Stimulated activated CD8-positive, alpha-beta memory T cell treated with anti-CD3 and anti-CD28 coated beads, Interleukin-7, amount 100 ng/mL, for 1 hour (primary cell): ENCODE data around the gene ANO4.
"Not testable (repeated sequence)": the region's sequence is repeated elsewhere in the genome, so short reads cannot be mapped to it uniquely, and the experiment has no call there.

Source experiments
- DNase-seq, 2 donors: peaks; one replicate each; pipeline ENCODE4 v3.0.0-alpha.2; 2020; ENCODE audit warnings: low read depth in 2 of 2

The ANO4 gene

GRCh38 chr12:100875156-100875555 is 80.6 kb downstream of the ANO4 start:
- DNase-seq = no peak

DNA sequence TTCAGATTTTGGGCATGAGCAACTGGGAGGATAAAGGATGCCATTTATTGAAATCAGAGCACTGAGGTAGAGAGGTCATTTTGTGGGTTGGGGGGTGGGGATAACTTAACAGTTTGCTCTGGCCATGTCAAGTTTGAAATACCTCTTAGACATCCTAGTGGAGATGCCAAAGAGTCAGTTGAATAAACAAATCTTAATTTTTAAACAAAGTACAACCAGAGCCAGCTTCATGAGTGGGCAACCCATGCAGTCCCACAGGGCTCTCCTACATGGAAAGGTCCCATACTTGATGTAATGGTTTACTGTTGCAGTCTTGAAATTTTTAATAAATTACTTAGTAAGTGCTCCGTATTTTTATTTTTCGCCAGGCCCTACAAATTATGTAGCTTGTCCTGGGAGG is 81.2 kb downstream of the ANO4 start:
- DNase-seq = no peak

GRCh38 chr12:100877776-100878175 is 83.2 kb downstream of the ANO4 start:
- no peak for DNase-seq

GRCh38 chr12:100895192-100895591 is 100.6 kb downstream of the ANO4 start:
- DNase-seq = no peak

GRCh38 chr12:100896192-100896591 is 101.6 kb downstream of the ANO4 start:
- DNase-seq = no peak

DNA sequence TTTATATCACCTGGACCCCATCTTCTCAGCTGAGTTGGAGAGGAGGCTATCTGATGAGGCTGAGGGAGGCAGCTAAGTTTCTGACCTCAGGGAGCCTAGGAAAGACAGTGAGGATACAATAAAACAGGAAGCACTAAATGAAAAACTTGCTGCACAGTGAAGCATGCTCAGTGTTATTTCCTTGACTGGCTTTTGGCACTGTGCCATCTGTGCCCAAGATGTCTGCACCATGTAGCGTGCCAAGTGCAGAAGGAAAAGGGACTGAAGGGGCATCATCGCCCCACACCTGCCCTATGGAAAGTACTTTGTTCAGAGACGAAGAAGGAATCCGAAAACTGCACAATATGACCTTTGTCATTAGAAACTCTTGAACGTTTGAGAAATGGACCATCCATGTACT is 102.7 kb downstream of the ANO4 start:
- DNase-seq = no peak

GRCh38 chr12:100899301-100899700 is 104.7 kb downstream of the ANO4 start:
- no peak for DNase-seq

DNA sequence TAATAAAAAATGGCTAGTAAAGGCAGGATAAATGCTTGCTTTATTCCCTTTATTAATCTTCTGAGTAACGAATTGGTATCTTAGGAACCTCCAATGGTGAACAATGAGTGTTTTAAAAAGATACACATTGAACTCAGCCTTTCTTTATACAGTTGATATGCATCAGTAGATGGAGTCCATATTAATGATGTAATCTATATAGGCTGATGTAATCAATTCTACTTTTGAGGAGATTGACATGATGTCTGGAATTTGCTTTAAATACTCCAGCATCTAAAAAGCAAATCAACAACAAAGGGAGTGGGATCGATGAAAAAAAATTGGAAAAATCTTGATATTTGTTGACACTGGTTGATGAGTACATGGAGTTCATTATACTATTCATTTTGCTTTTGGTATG is 106.2 kb downstream of the ANO4 start:
- DNase-seq = no peak

GRCh38 chr12:100901266-100901665 is 106.7 kb downstream of the ANO4 start:
- no peak for DNase-seq

- DNase-seq = no peak
Observed at GRCh38 chr12:100904270-100904669, 109.7 kb downstream of the ANO4 start.

DNA sequence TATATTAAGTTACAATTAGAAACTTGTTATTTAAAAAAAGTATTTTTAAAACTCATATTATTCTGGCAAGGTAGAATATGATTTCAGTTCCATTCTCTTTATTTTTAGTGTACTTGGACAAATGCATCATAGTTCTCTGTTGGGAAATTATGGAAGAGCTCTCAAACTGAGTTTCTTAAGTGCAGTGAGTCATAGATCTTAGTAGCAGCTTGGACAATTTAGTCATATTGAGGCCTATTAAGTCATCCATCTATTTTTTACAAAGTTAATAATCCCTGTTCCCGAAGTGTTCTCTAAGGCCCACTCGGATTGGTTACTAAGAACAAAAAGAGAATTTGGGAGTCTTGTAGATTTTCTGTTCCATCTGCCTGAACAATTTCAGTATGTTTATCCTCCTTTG is 113.9 kb downstream of the ANO4 start:
- no peak for DNase-seq

- DNase-seq = no peak
Observed at GRCh38 chr12:100913872-100914592, 119.5 kb downstream of the ANO4 start.

DNA sequence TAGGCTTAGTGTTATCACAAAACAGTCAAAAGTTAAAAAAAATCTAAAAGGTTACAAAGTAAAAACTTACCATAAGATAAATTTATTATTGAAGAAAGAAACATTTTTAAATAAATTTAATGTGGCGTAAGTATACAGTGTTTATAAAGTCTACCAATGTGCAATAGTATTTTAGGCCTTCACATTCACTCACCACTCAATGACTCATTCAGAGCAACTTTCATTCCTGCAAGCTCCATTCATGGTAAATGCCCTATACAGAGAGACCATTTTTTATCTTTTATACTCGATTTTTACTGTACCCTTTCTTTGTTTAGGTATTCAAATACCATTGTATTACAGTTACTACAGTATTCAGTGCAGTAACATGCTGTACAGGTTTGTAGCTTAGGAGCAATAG is 124.5 kb downstream of the ANO4 start:
- no peak for DNase-seq

- DNase-seq = no peak
Observed at GRCh38 chr12:100920493-100920892, 125.9 kb downstream of the ANO4 start.

- no peak for DNase-seq
Observed at GRCh38 chr12:100926669-100927248, 132.2 kb downstream of the ANO4 start.

GRCh38 chr12:100927826-100928225 is 133.2 kb downstream of the ANO4 start:
- DNase-seq = no peak

DNA sequence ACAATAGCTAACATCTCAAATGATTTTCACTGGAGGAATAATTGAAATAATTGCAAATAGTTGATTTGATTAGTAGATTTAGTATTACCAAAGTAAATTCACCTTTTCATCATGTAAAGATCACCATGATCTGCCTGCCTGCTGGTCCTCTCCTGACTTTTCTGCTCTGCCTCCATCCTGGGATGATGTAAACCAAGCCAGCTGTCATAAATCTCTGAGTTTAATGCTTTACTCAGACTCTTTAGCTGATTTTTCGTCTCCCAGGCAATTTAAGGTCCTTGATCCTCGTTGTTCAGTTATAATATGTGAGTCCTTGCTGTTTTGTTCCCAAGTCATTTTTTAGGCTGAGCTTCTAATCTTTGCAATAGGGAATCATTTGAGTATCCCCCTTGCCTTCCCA is 138.0 kb downstream of the ANO4 start:
- no peak for DNase-seq

DNA sequence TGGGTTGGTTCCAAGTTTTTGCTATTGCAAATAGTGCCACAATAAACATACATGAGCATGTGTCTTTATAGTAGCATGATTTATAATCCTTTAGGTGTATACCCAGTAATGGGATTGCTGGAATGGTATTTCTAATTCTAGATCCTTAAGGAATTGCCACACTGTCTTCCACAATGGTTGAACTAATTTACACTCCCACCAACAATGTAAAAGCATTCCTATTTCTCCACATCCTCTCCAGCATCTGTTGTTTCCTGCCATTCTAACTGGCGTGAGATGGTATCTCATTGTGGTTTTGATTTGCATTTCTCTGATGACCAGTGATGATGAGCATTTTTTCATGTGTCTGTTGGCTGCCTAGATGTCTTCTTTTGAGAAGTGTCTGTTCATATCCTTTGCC is 139.0 kb downstream of the ANO4 start:
- DNase-seq = not testable (repeated sequence)

DNA sequence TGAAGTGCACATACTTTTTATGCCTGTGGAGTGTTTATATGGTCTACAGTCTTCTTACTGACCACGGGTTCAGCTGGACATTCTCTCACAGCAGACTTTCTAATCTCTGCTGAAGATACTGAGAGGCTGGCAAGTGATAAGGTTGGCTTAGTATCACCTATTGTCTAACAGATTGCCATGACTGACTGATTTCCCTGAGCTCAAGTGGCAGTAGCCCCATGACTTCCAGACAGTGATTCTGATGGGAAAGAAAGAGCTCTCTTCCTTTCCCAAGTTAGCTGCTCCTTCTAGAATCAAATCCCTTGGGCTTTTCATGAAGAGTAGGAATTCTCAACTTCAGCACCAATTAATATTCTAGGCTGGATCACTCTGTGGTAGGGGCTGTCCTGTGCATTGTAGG is 141.4 kb downstream of the ANO4 start:
- no peak for DNase-seq

DNA sequence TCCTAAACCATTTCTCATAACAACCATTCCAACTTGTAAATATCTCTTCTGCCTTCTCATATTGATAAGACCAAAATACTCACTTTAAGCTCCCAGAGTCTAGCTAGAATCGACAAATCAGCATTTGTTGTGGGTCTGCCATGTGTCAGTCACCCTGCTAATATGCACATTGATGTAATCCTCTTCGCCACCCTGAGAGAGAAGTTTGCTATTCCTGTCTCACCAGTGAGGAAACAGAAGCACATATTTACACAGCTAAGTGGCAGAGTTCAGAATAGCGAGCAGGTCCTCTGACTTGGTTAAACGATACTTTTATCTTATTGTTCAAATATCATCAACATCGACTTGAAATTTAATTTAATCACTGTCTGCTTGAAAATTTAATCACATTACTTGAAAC is 142.1 kb downstream of the ANO4 start:
- DNase-seq = no peak

- DNase-seq = no peak
Observed at GRCh38 chr12:100940503-100940902, 145.9 kb downstream of the ANO4 start.

DNA sequence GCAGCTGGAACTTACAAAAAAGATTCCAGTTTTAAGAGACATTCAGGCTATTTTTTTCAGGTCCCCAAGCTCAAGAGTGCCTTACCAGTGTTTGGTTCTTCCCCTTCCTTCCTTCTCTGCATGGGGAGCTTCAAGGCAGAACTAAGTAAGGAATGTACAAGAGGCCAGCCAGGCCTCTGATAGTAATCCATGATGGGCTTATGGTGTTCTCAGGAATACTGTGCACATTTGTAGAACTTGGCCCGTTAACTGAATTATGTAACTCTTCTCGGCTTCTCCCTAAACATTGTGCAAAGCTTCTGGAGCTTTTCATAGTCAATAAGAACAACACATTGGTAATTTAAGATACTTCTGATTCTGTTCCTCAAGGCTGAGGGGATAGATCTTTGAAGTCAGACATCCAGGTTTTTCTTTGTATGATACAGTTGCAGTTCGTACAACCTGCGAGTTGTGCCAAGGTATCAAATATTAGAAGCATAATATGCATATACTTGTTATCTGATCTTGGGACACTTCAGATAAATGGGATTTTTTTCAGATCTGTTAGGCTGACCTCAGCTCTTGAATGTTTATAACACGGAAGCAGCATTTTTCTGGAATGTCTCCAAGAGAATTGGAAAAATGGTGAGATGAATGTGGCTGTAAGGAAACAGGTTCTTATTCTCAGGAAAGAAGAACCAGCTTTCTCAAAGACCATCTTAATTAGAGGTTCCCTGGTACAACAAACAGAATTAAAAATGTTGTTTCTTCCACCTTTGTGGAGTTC is 148.6 kb downstream of the ANO4 start:
- no peak for DNase-seq

GRCh38 chr12:100951756-100952155 is 157.2 kb downstream of the ANO4 start:
- DNase-seq = no peak
